Uterus (tissue), 4 donors: Measurements from ENCODE around the gene ZNF584. TPM values are rescaled to one million over a fixed set of nuclear protein-coding genes. Genes with fewer than 3 reads are reported as not detected.

Experiments
- DNase-seq, 2 donors: peaks; one replicate each; pipeline ENCODE4 v3.0.0-alpha.2; 2019 to 2020
- H3K27ac ChIP-seq, 2 donors: fragments of 200-600 bp; sonication (generic); 1 replicate in 1 of 2; 2 replicates in 1 of 2; pipeline ENCODE4 v1.5.1; 2016 to 2018
- H3K27me3 ChIP-seq, 2 donors: fragments of 200-600 bp; sonication (generic); one replicate each; pipeline ENCODE4 v1.5.1; 2018 to 2019; ENCODE audit warnings: control low read depth in 1 of 2
- H3K36me3 ChIP-seq, 2 donors: fragments of 200-600 bp; sonication (generic); one replicate each; pipeline ENCODE4 v1.5.1; 2019; ENCODE audit warnings: control low read depth in 1 of 2
- H3K4me1 ChIP-seq, 2 donors: fragments of 200-600 bp; sonication (generic); one replicate each; pipeline ENCODE4 v1.5.1; 2018 to 2019; ENCODE audit warnings: control low read depth in 1 of 2
- H3K4me3 ChIP-seq, 2 donors: fragments of 200-600 bp; sonication (generic); 1 replicate in 1 of 2; 2 replicates in 1 of 2; pipeline ENCODE4 v1.5.1; 2018 to 2019; ENCODE audit warnings: mild to moderate bottlenecking in 1 of 2
- H3K9me3 ChIP-seq, 2 donors: fragments of 200-600 bp; sonication (generic); one replicate each; pipeline ENCODE4 v1.5.1; 2019; ENCODE audit warnings: control low read depth in 1 of 2
- POLR2A ChIP-seq, 2 donors: fragments of 450-650 bp; IDR thresholded peaks; one replicate each; pipeline ENCODE4 v1.6.1; 2016; ENCODE audit warnings: antibody characterized with exemption in 2 of 2, mild to moderate bottlenecking in 1 of 2, moderate library complexity in 1 of 2
- intact Hi-C: fragments of 100-400 bp; cut with DNase I; formaldehyde crosslinking; loops from one replicate; pipeline ENCODE4 v1.15.1; 2023; ENCODE audit warnings: low total_unique reads
- total RNA-seq, 4 donors: library from RNA; depleted of rRNA in 3 of 4; stranded (reverse); fragments of >200 nt in 3 of 4; gene quantifications; one replicate each; pipeline versions ENCODE4 v1.1.0 to v1.2.4, GENCODE V29; 2014 to 2023
- TF ChIP-seq, protein P1 (sequence below), 4 experiments: fragments of 200-600 bp in 2 of 4; fragments of 450-650 bp in 2 of 4; sonication (generic) in 2 of 4; IDR thresholded peaks; one replicate each; pipeline ENCODE4 v1.5.1; 2016 to 2019; ENCODE audit warnings: antibody characterized with exemption in 4 of 4, mild to moderate bottlenecking in 2 of 4, moderate library complexity in 1 of 4
- donor health status: DM: yes; HTN: yes; CAD: no.

ZNF584 gene
- total RNA-seq, 4 donors from 2014 or later = 1.5 to 26.6 (median 16.4) TPM

DNA sequence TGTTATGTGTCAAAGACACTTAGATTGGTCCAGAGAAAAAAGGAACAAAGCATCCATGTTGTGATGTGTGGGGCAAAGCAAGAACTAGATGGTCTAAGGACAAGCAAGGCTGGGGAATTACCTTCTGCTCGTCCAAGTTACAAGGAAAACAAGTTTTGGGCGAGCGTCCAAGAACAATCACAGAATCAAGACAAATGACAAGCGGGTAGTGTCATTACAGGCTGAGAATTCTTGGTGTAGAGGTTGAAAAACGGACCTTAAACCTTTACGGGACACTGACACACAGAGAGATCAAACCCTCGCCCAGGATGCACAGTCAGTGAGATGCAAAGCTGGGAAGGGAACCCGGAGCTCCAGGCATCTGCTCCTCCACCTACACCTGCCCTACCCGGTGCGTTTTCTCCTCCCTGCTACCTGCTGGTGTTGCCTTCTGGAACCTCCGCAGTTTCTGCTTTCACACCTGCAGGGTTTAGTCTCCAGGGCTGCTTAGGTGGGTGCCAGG, 42.5 kb downstream of the ZNF584 start:
- peak overlapping the region; percentile 70 to 78 for H3K4me3 ChIP-seq
- H3K9me3 ChIP-seq = no peaks in the 10 kb centered on the region
- H3K4me1 ChIP-seq = peaks cover 0 to 4% of the 10 kb centered on the region in 2 donors
- no peak overlapping the region for H3K27ac ChIP-seq
- no peak for DNase-seq
- no peaks in the 10 kb centered on the region for H3K36me3 ChIP-seq
- no peaks in the 10 kb centered on the region for H3K27me3 ChIP-seq
- intact Hi-C loops = no loop called here
- TF ChIP-seq POLR2A (IDR thresholded peaks at IDR 0.05) = no peak
- TF ChIP-seq, protein P1, sequence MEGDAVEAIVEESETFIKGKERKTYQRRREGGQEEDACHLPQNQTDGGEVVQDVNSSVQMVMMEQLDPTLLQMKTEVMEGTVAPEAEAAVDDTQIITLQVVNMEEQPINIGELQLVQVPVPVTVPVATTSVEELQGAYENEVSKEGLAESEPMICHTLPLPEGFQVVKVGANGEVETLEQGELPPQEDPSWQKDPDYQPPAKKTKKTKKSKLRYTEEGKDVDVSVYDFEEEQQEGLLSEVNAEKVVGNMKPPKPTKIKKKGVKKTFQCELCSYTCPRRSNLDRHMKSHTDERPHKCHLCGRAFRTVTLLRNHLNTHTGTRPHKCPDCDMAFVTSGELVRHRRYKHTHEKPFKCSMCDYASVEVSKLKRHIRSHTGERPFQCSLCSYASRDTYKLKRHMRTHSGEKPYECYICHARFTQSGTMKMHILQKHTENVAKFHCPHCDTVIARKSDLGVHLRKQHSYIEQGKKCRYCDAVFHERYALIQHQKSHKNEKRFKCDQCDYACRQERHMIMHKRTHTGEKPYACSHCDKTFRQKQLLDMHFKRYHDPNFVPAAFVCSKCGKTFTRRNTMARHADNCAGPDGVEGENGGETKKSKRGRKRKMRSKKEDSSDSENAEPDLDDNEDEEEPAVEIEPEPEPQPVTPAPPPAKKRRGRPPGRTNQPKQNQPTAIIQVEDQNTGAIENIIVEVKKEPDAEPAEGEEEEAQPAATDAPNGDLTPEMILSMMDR (IDR thresholded peaks at IDR 0.05) = no peak

GRCh38 chr19:58451358-58452101, 43.1 kb downstream of the ZNF584 start, which contains the start of gene ZNF324B:
Gene ZNF324B, plus strand, starts transcription at chr19:58451622. Its CDS starts 2,080 bp downstream, at chr19:58453702.
- Histone ChIP-seq H3K27ac (peak within 1 kb of the TSS; percentile 40 to 70), H3K9me3 (no peaks in the 10 kb centered on the region), H3K27me3 (no peaks in the 10 kb centered on the region), H3K4me1 (peaks cover 0 to 4% of the 10 kb centered on the region in 2 donors), H3K36me3 (no peaks in the 10 kb centered on the region), H3K4me3 (peak within 1 kb of the TSS; percentile 70 to 78)
- peak; percentile 9 to 61 for TF ChIP-seq POLR2A (IDR thresholded peaks at IDR 0.05)
- TF ChIP-seq, protein P1 (IDR thresholded peaks at IDR 0.05) = no peak
- DNase-seq = peak; percentile 95
- intact Hi-C loops = no loop called here

DNA sequence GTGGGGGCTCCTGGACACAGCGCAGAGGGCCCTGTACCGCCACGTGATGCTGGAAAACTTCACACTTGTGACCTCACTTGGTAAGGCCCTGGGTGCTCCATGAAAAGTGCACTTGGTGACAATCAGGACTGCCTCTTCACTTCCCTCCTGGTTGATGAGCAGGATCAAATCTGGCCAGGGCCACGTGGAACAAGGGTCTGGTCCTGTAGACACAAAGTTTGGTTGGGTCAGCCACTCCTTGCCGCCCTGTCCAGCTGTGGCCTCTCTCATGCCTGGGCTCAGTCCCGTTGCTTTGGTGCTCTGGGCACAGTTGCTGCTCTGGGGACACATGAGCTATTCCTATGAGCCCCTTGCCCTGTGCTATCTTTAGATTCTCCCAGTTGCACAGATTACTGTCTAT, 45.3 kb downstream of the ZNF584 start:
- H3K36me3 ChIP-seq = no peaks in the 10 kb centered on the region
- no peak overlapping the region for H3K27ac ChIP-seq
- H3K9me3 ChIP-seq = no peaks in the 10 kb centered on the region
- H3K27me3 ChIP-seq = no peaks in the 10 kb centered on the region
- H3K4me3 ChIP-seq = no peak overlapping the region
- TF ChIP-seq POLR2A (IDR thresholded peaks at IDR 0.05) = no peak
- TF ChIP-seq, protein P1 (IDR thresholded peaks at IDR 0.05) = no peak
- DNase-seq = no peak
- intact Hi-C loops = no loop called here
- H3K4me1 ChIP-seq = peaks cover 0 to 4% of the 10 kb centered on the region in 2 donors

GRCh38 chr19:58455306-58455705, 46.9 kb downstream of the ZNF584 start:
- no peaks in the 10 kb centered on the region for H3K36me3 ChIP-seq
- H3K27ac ChIP-seq = no peak overlapping the region
- intact Hi-C loops = no loop called here
- no peaks in the 10 kb centered on the region for H3K27me3 ChIP-seq
- peaks cover 0 to 4% of the 10 kb centered on the region in 2 donors for H3K4me1 ChIP-seq
- no peak overlapping the region for H3K4me3 ChIP-seq
- TF ChIP-seq POLR2A (IDR thresholded peaks at IDR 0.05) = no peak
- TF ChIP-seq, protein P1 (IDR thresholded peaks at IDR 0.05) = no peak
- no peaks in the 10 kb centered on the region for H3K9me3 ChIP-seq
- no peak for DNase-seq

DNA sequence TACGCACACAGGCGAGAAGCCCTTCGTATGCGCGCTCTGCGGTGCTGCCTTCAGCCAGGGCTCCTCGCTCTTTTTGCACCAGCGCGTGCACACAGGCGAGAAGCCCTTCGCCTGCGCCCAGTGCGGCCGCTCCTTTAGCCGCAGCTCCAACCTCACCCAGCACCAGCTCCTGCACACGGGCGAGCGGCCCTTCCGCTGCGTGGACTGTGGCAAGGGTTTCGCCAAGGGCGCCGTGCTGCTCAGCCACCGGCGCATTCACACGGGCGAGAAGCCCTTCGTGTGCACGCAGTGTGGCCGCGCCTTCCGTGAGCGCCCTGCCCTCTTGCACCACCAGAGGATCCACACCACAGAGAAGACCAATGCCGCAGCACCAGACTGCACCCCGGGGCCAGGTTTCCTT, 47.7 kb downstream of the ZNF584 start:
- intact Hi-C loops = no loop called here
- H3K9me3 ChIP-seq = no peaks in the 10 kb centered on the region
- H3K4me1 ChIP-seq = peaks cover 0 to 4% of the 10 kb centered on the region in 2 donors
- TF ChIP-seq, protein P1 (IDR thresholded peaks at IDR 0.05) = no peak
- no peak for TF ChIP-seq POLR2A (IDR thresholded peaks at IDR 0.05)
- DNase-seq = no peak
- no peak overlapping the region for H3K4me3 ChIP-seq
- H3K36me3 ChIP-seq = no peaks in the 10 kb centered on the region
- H3K27me3 ChIP-seq = no peaks in the 10 kb centered on the region
- H3K27ac ChIP-seq = no peak overlapping the region
